Sigmoid colon (tissue), 7 donors: ENCODE measurements around the gene SLC34A1. TPM values are rescaled to one million over a fixed set of nuclear protein-coding genes. Genes with fewer than 3 reads are reported as not detected.

ENCODE experiments used
- DNase-seq: peaks from one replicate; pipeline ENCODE4 v3.0.0-alpha.2; 2019
- H3K27ac ChIP-seq, 4 donors: fragments of 200-600 bp; sonication (generic); one replicate each; pipeline ENCODE4 v1.5.1; 2016 to 2019; ENCODE audit warnings: mild to moderate bottlenecking in 1 of 4
- H3K27me3 ChIP-seq, 3 donors: fragments of 200-600 bp; sonication (generic); one replicate each; pipeline ENCODE4 v1.5.1; 2019; ENCODE audit warnings: mild to moderate bottlenecking in 1 of 3
- H3K36me3 ChIP-seq, 4 donors: fragments of 200-600 bp; sonication (generic); one replicate each; pipeline ENCODE4 v1.5.1; 2016 to 2019
- H3K4me1 ChIP-seq, 4 donors: fragments of 200-600 bp; sonication (generic); one replicate each; pipeline ENCODE4 v1.5.1; 2017 to 2019
- H3K4me3 ChIP-seq, 4 donors: fragments of 200-600 bp; sonication (generic); one replicate each; pipeline ENCODE4 v1.5.1; 2017 to 2019; ENCODE audit warnings: mild to moderate bottlenecking in 2 of 4, moderate library complexity in 1 of 4
- H3K9me3 ChIP-seq, 4 donors: fragments of 200-600 bp in 3 of 4; sonication (generic) in 3 of 4; one replicate each; pipeline versions ENCODE4 v1.5.1 to v1.6.1; 2013 to 2019
- EP300 ChIP-seq, 4 donors: sonication (generic); formaldehyde crosslinking; IDR thresholded peaks; one replicate each; pipeline ENCODE4 v1.6.1; 2017; ENCODE audit warnings: antibody characterized with exemption in 4 of 4
- POLR2A ChIP-seq, 2 donors: fragments of 450-650 bp; IDR thresholded peaks; one replicate each; pipeline ENCODE4 v1.6.1; 2016; ENCODE audit warnings: antibody characterized with exemption in 2 of 2, mild to moderate bottlenecking in 2 of 2, moderate library complexity in 2 of 2
- POLR2AphosphoS5 ChIP-seq, 4 donors: sonication (generic); formaldehyde crosslinking; IDR thresholded peaks; one replicate each; pipeline ENCODE4 v1.6.1; 2017; ENCODE audit warnings: antibody characterized with exemption in 4 of 4
- WGBS, 2 donors: extraction: QIAGEN DNeasy Blood & Tissue Kit; methylation state at CpG; one replicate each; pipeline ENCODE4 v1.1.7; 2013; 5-methylcytosine and 5-hydroxymethylcytosine counted together
- intact Hi-C: fragments of 100-400 bp; cut with DNase I; formaldehyde crosslinking; loops from one replicate; pipeline ENCODE4 v1.15.1; 2023
- polyA plus RNA-seq, 3 donors: library from polyadenylated mRNA; stranded (reverse); fragments of 200-250 nt; gene quantifications; one replicate each; pipeline ENCODE4 v1.2.3, GENCODE V29; 2013
- total RNA-seq, 4 donors: library from RNA; depleted of rRNA; stranded (reverse); fragments of >200 nt; gene quantifications; one replicate each; pipeline ENCODE4 v1.1.0, GENCODE V29; 2016
- TF ChIP-seq, protein P1 (sequence below), 4 experiments: fragments of 450-650 bp in 3 of 4; fragments of 200-600 bp in 1 of 4; IDR thresholded peaks; one replicate each; pipeline ENCODE4 v1.5.1; 2016 to 2019; ENCODE audit warnings: antibody characterized with exemption in 4 of 4, mild to moderate bottlenecking in 3 of 4, moderate library complexity in 2 of 4
- donor health status: healthy with polysubstance abuse.
- donor health status: Bipolar disorder and iron deficiency.
- donor health status: healthy.

Gene SLC34A1
- total and polyA plus RNA-seq, 7 donors, result 0.04 TPM; not detected in 6

DNA sequence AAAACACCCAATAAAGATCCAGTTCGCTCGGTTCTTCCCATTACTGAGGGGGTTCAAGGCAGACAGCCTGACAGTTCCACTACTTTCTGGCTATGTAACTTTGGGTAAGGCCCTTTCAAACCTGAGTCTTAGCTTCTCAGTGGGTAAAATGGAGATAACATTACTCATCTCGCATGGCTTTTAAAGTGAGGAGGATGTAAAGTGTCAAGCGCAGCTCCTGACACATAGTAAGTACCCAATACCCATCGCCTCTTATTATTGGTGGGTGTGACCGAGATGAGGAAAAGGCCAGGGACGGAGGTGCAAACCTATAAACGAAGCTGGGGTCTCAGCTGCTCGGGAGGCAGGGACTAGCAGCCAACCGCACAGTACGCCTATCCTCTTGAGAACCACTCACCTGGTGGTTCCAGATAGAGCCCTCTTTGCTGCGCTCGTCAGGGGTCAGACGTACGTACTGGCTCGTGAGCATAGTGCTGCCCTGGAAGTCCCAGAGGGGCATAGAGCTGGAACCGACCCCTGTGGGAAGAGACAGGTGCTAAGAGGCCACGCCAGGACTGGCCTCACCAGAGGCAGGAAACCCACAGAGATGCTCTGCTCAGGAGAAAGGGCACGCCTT, 33.4 kb upstream of the SLC34A1 start:
- no peaks in the 10 kb centered on the region for H3K27me3 ChIP-seq
- no peaks in the 10 kb centered on the region for H3K9me3 ChIP-seq
- intact Hi-C loops, result loop anchor here (2.0 kb wide), 2 partner anchors 16 to 38 kb away; no protein-coding TSS in a partner anchor
- peaks cover 0 to 6% (median 2%) of the 10 kb centered on the region in 4 donors for H3K36me3 ChIP-seq
- 6 to 14% methylated on average over 19 of the region's 19 CpGs for WGBS, 2 donors
- H3K4me1 ChIP-seq, result peaks cover 0 to 52% (median 36%) of the 10 kb centered on the region in 4 donors
- TF ChIP-seq POLR2A (IDR thresholded peaks at IDR 0.05), result no peak
- H3K27ac ChIP-seq, result peak overlapping the region; percentile 89 to 96 (median 92)
- no peak for DNase-seq
- H3K4me3 ChIP-seq, result peak overlapping the region; percentile 59 to 93 (median 83)

DNA sequence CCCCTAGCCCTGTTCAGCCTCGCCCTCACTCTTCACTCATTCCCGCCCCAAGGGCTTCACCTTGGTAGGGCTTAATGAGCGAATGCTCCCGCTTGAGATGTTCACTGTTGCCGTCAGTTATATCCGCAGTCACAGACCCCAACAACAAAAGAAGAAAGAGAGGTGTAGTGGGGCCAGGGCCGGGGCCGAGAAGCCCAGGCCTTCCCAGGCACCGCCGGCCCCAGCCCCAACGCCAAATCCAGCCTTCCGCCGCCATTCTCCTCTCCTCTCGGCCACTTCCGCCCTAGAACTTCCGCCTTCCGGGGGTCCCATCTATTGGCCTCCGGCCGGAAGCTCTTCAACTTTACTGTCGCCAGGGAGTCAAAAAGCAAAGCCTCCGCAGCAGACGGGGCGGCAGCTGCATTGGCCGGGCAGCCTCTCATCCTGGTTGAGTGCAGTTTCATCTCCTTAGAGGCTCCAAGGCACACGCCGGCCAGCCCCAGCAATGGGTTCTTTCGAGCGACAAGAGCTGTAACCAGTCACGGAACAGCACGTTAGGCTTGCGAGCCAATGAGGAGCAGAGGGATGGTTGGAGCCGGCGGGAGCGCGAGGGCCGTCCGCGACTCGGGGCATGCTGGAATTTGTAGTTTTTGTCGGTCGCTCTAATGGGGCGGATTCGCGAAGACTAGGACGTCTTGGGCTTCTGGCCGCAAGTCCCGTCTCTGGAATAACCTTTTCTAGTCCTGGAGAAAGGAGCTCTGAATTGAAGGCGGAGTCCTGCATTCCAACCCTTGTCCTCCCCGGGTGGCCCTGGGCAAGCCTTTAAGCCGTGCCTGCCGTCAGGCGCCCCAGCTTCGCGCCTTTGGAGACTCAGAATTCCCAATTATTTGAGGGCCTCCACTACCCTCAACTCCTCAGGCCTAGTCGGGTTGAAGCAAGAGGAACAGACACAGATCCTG, 32.6 kb upstream of the SLC34A1 start, which contains the start of gene LMAN2:
LMAN2 (minus strand) TSS at position 277 of the 938 bp plus-strand sequence; CDS start at position 256, 21 bp downstream.
- peak; percentile 96 for DNase-seq
- Histone ChIP-seq H3K9me3 (no peaks in the 10 kb centered on the region), H3K4me1 (peaks cover 0 to 51% (median 34%) of the 10 kb centered on the region in 4 donors), H3K27ac (peak within 1 kb of the TSS; percentile 89 to 96 (median 92)), H3K27me3 (no peaks in the 10 kb centered on the region), H3K36me3 (peaks cover 0 to 6% (median 2%) of the 10 kb centered on the region in 4 donors), H3K4me3 (peak within 1 kb of the TSS; percentile 59 to 93 (median 83))
- 8 to 9% methylated on average over 55 of the region's 55 CpGs for WGBS, 2 donors
- intact Hi-C loops, result loop anchor here (2.0 kb wide), 2 partner anchors 15 to 39 kb away; no protein-coding TSS in a partner anchor
- TF ChIP-seq POLR2AphosphoS5 (IDR thresholded peaks at IDR 0.05) (peak; percentile 42 to 87 (median 68)), POLR2A (IDR thresholded peaks at IDR 0.05) (peak; percentile 46 to 70), EP300 (IDR thresholded peaks at IDR 0.05) (no peak)
- TF ChIP-seq, protein P1, sequence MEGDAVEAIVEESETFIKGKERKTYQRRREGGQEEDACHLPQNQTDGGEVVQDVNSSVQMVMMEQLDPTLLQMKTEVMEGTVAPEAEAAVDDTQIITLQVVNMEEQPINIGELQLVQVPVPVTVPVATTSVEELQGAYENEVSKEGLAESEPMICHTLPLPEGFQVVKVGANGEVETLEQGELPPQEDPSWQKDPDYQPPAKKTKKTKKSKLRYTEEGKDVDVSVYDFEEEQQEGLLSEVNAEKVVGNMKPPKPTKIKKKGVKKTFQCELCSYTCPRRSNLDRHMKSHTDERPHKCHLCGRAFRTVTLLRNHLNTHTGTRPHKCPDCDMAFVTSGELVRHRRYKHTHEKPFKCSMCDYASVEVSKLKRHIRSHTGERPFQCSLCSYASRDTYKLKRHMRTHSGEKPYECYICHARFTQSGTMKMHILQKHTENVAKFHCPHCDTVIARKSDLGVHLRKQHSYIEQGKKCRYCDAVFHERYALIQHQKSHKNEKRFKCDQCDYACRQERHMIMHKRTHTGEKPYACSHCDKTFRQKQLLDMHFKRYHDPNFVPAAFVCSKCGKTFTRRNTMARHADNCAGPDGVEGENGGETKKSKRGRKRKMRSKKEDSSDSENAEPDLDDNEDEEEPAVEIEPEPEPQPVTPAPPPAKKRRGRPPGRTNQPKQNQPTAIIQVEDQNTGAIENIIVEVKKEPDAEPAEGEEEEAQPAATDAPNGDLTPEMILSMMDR (IDR thresholded peaks at IDR 0.05), result no peak

- Histone ChIP-seq H3K27me3 (peaks cover 0 to under 1% (median 0%) of the 10 kb centered on the region in 3 donors), H3K4me1 (peaks cover 0 to 37% (median 27%) of the 10 kb centered on the region in 4 donors), H3K27ac (no peak overlapping the region), H3K36me3 (peaks cover 0 to 4% (median 0%) of the 10 kb centered on the region in 4 donors), H3K4me3 (no peak overlapping the region), H3K9me3 (no peaks in the 10 kb centered on the region)
- 66 to 75% methylated on average over 5 of the region's 5 CpGs for WGBS, 2 donors
- intact Hi-C loops, result no loop called here
- TF ChIP-seq POLR2A (IDR thresholded peaks at IDR 0.05) (no peak), POLR2AphosphoS5 (IDR thresholded peaks at IDR 0.05) (no peak), EP300 (IDR thresholded peaks at IDR 0.05) (no peak)
- TF ChIP-seq, protein P1 (IDR thresholded peaks at IDR 0.05), result no peak
- no peak for DNase-seq
Observed at GRCh38 chr5:177353093-177353492, 31.1 kb upstream of the SLC34A1 start.

DNA sequence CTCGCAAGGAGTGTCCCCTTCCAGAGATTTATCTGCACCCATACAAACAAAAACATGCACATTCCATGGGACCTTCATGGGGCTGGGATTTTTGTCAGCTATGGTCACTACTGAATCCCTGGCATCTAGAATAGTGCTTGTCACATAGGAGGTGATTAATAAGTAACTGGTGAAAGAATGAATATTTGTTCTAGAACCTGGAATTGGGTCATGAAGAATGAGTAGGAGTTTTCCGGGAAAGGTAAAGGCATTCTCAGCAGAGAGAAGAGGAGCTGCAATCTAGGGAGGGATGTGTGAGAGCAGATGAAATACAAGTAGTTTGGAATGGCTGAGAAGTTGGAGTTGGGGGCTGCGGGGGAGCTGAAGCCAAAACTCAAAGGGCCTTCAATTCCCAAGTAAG, 30.0 kb upstream of the SLC34A1 start:
- H3K27me3 ChIP-seq, result peaks cover 0 to 12% (median 0%) of the 10 kb centered on the region in 3 donors
- H3K4me3 ChIP-seq, result no peak overlapping the region
- peaks cover 0 to 4% (median 0%) of the 10 kb centered on the region in 4 donors for H3K36me3 ChIP-seq
- H3K9me3 ChIP-seq, result no peaks in the 10 kb centered on the region
- WGBS, 2 donors, result 85 to 94% methylated on average over 3 of the region's 3 CpGs
- no peak for TF ChIP-seq POLR2A (IDR thresholded peaks at IDR 0.05)
- TF ChIP-seq POLR2AphosphoS5 (IDR thresholded peaks at IDR 0.05), result no peak
- TF ChIP-seq EP300 (IDR thresholded peaks at IDR 0.05), result no peak
- DNase-seq, result no peak
- no peak overlapping the region for H3K27ac ChIP-seq
- peaks cover 0 to 26% (median 21%) of the 10 kb centered on the region in 4 donors for H3K4me1 ChIP-seq
- intact Hi-C loops, result no loop called here

GRCh38 chr5:177354711-177355110, 29.5 kb upstream of the SLC34A1 start:
- TF ChIP-seq POLR2AphosphoS5 (IDR thresholded peaks at IDR 0.05) (no peak), EP300 (IDR thresholded peaks at IDR 0.05) (no peak), POLR2A (IDR thresholded peaks at IDR 0.05) (no peak)
- TF ChIP-seq, protein P1 (IDR thresholded peaks at IDR 0.05), result no peak
- peaks cover 0 to 22% (median 16%) of the 10 kb centered on the region in 4 donors for H3K4me1 ChIP-seq
- WGBS, 2 donors, result 74% methylated on average over 3 of the region's 3 CpGs

More at GRCh38 chr5:177354711-177355110, 29.5 kb upstream of the SLC34A1 start:
- no peaks in the 10 kb centered on the region for H3K9me3 ChIP-seq
- H3K4me3 ChIP-seq, result no peak overlapping the region
- DNase-seq, result no peak
- peaks cover 0 to 4% (median 0%) of the 10 kb centered on the region in 4 donors for H3K36me3 ChIP-seq
- H3K27me3 ChIP-seq, result peaks cover 0 to 12% (median 0%) of the 10 kb centered on the region in 3 donors
- no peak overlapping the region for H3K27ac ChIP-seq
- intact Hi-C loops, result no loop called here
